HCT116 (cell line): Measurements from ENCODE around the gene EIF4G2. TPM values are rescaled to one million over a fixed set of nuclear protein-coding genes. Genes with fewer than 3 reads are reported as not detected.

Source experiments
- ATAC-seq: fragments of 200-7000 bp; cut with Tn5 transposase; 2 replicates; pipeline ENCODE4 v1.9.1; 2020; ENCODE audit warnings: mild to moderate bottlenecking, moderate library complexity
- BruUV-seq: library from RNA; stranded (reverse); fragments of 400-500 nt; replicated peaks from 2 replicates; lab custom pipeline; 2021; lab: Mats Ljungman, UMichigan
- CTCF ChIA-PET: fragments of 300-600 bp; sonication (Branson Sonifier 250); formaldehyde crosslinking; loops from one replicate; lab custom pipeline; 2021; ENCODE audit warnings: antibody characterized with exemption; lab: Charles Lee
- POLR2A ChIA-PET: fragments of 300-600, 350-600 bp; sonication (Branson Sonifier 250); formaldehyde crosslinking; loops from one replicate; lab custom pipeline; 2021; ENCODE audit warnings: antibody characterized with exemption; lab: Charles Lee
- RAD21 ChIA-PET, 2 experiments: fragments of 300-600 bp; sonication (Branson Sonifier 250); formaldehyde crosslinking; loops; one replicate each; lab custom pipeline; 2023; ENCODE audit warnings: low total read pairs in 2 of 2; ENCODE audit not compliant: uncharacterized antibody in 2 of 2, unreplicated experiment in 2 of 2, low non-redundant PET in 1 of 2; lab: Charles Lee
- DNase-seq: peaks from one replicate; pipeline ENCODE4 v3.0.0-alpha.2; 2010; ENCODE audit warnings: low read depth, low spot score
- H2AFZ ChIP-seq: fragments of 200-600 bp; shearing (Covaris generic), sonication (generic); 2 replicates; pipeline ENCODE4 v1.6.1; 2017; ENCODE audit warnings: low read depth, mixed run types, mixed read lengths, antibody characterized with exemption, low read length; ENCODE audit not compliant: poor library complexity, severe bottlenecking
- H3K27ac ChIP-seq: 2 replicates; pipeline ENCODE4 v1.5.1; 2012; ENCODE audit warnings: low read depth, low read length
- H3K27me3 ChIP-seq: fragments of 200-600 bp; sonication (generic); 2 replicates; pipeline ENCODE4 v1.6.1; 2016; ENCODE audit warnings: mixed run types, low read length, mixed read lengths; ENCODE audit not compliant: insufficient read depth
- H3K36me3 ChIP-seq, 2 experiments: fragments of 200-500 bp in 1 of 2; fragments of 200-600 bp in 1 of 2; sonication (Bioruptor generic) in 1 of 2; sonication (generic) in 1 of 2; 2 replicates each; pipeline versions ENCODE4 v1.5.1 to v1.6.1; 2014 to 2016; ENCODE audit warnings: low read length in 2 of 2, inconsistent platforms in 1 of 2, mixed read lengths in 1 of 2, mixed run types in 1 of 2; ENCODE audit not compliant: insufficient read depth in 2 of 2, control insufficient read depth in 1 of 2
- H3K4me1 ChIP-seq, 2 experiments: fragments of 200-600 bp in 1 of 2; sonication (generic) in 1 of 2; 2 replicates each; pipeline versions ENCODE4 v1.5.1 to v1.6.1; 2012 to 2017; ENCODE audit warnings: low read length in 2 of 2, inconsistent platforms in 1 of 2, mild to moderate bottlenecking in 1 of 2, mixed read lengths in 1 of 2, mixed run types in 1 of 2, moderate library complexity in 1 of 2; ENCODE audit not compliant: insufficient read depth in 2 of 2, control insufficient read depth in 1 of 2
- H3K4me2 ChIP-seq: fragments of 200-600 bp; sonication (generic); 2 replicates; pipeline ENCODE4 v1.6.1; 2017; ENCODE audit warnings: mixed run types, low read length, mixed read lengths
- H3K4me3 ChIP-seq, 2 experiments: fragments of 200-600 bp in 1 of 2; sonication (generic) in 1 of 2; replicated peaks in 1 of 2; 2 replicates each; pipeline ENCODE4 v1.5.1; 2011 to 2016; ENCODE audit warnings: low read length in 2 of 2, control low read depth in 1 of 2, low read depth in 1 of 2, mild to moderate bottlenecking in 1 of 2, mixed read lengths in 1 of 2, mixed run types in 1 of 2
- H3K79me2 ChIP-seq: fragments of 200-600 bp; sonication (generic); 2 replicates; pipeline ENCODE4 v1.6.1; 2017; ENCODE audit warnings: mild to moderate bottlenecking, mixed run types, low read length, moderate library complexity, mixed read lengths; ENCODE audit not compliant: insufficient read depth
- H3K9ac ChIP-seq: fragments of 200-600 bp; sonication (generic); 2 replicates; pipeline ENCODE4 v1.6.1; 2016; ENCODE audit warnings: low read length, mixed read lengths
- H3K9me2 ChIP-seq: fragments of 200-600 bp; sonication (generic), shearing (Covaris generic); 2 replicates; pipeline ENCODE4 v1.6.1; 2017; ENCODE audit warnings: mixed run types, mild to moderate bottlenecking, moderate library complexity; ENCODE audit not compliant: insufficient read depth
- H3K9me3 ChIP-seq, 2 experiments: fragments of 200-500 bp in 1 of 2; fragments of 200-600 bp in 1 of 2; sonication (Bioruptor generic) in 1 of 2; sonication (generic) in 1 of 2; 2 replicates each; pipeline ENCODE4 v1.6.1; 2014 to 2017; ENCODE audit warnings: low read length in 2 of 2, mixed read lengths in 2 of 2, inconsistent platforms in 1 of 2, low read depth in 1 of 2, mild to moderate bottlenecking in 1 of 2, mixed run types in 1 of 2, moderate library complexity in 1 of 2; ENCODE audit not compliant: control insufficient read depth in 1 of 2, insufficient read depth in 1 of 2
- H4K20me1 ChIP-seq: fragments of 200-600 bp; sonication (generic), shearing (Covaris generic); 2 replicates; pipeline ENCODE4 v1.6.1; 2017; ENCODE audit warnings: mixed run types, mild to moderate bottlenecking, moderate library complexity; ENCODE audit not compliant: insufficient read depth
- ATF3 ChIP-seq: IDR thresholded peaks from 2 replicates; pipeline ENCODE4 v1.6.1; 2012
- CBX3 ChIP-seq: IDR thresholded peaks from 2 replicates; pipeline ENCODE4 v1.6.1; 2012; ENCODE audit warnings: low read depth
- CEBPB ChIP-seq: IDR thresholded peaks from 2 replicates; pipeline ENCODE4 v1.6.1; 2012; ENCODE audit warnings: low read depth
- CTCF ChIP-seq, 3 experiments: fragments of 200-600 bp in 1 of 3; sonication (generic) in 1 of 3; IDR thresholded peaks in 2 of 3; conservative IDR thresholded peaks in 1 of 3; 2 replicates each; pipeline ENCODE4 v1.5.1; 2012 to 2017; ENCODE audit warnings: low read depth in 2 of 3, low read length in 2 of 3, antibody characterized with exemption in 1 of 3, borderline replicate concordance in 1 of 3, control low read depth in 1 of 3, mild to moderate bottlenecking in 1 of 3, mixed read lengths in 1 of 3, mixed run types in 1 of 3, moderate library complexity in 1 of 3; ENCODE audit not compliant: insufficient read depth in 1 of 3
- EGR1 ChIP-seq: IDR thresholded peaks from 2 replicates; pipeline ENCODE4 v1.6.1; 2012; ENCODE audit warnings: low read depth
- FOSL1 ChIP-seq: IDR thresholded peaks from 2 replicates; pipeline ENCODE4 v1.6.1; 2012; ENCODE audit warnings: low read depth
- JUND ChIP-seq: IDR thresholded peaks from 2 replicates; pipeline ENCODE4 v1.6.1; 2012
- MAX ChIP-seq: IDR thresholded peaks from 2 replicates; pipeline ENCODE4 v1.6.1; 2012
- POLR2A ChIP-seq: IDR thresholded peaks from 2 replicates; pipeline ENCODE4 v1.7.0; 2011; ENCODE audit warnings: borderline replicate concordance; ENCODE audit not compliant: insufficient read depth, insufficient read length; ENCODE audit errors: extremely low read depth
- POLR2AphosphoS5 ChIP-seq: IDR thresholded peaks from 2 replicates; pipeline ENCODE4 v1.6.1; 2011; ENCODE audit warnings: mild to moderate bottlenecking, low read depth, low read length, moderate library complexity
- RAD21 ChIP-seq: IDR thresholded peaks from 2 replicates; pipeline ENCODE4 v1.6.1; 2012; ENCODE audit warnings: low read depth, mild to moderate bottlenecking
- SIN3A ChIP-seq: IDR thresholded peaks from 2 replicates; pipeline ENCODE4 v1.6.1; 2012; ENCODE audit warnings: low read depth
- SRF ChIP-seq: IDR thresholded peaks from 2 replicates; pipeline ENCODE4 v1.6.1; 2012; ENCODE audit warnings: low read depth
- TCF7L2 ChIP-seq: IDR thresholded peaks from 2 replicates; pipeline ENCODE4 v1.7.0; 2011; ENCODE audit warnings: borderline replicate concordance, inconsistent platforms; ENCODE audit not compliant: insufficient read depth, insufficient read length; ENCODE audit errors: extremely low read depth
- ZFX ChIP-seq: fragments of 450-650 bp; IDR thresholded peaks from 2 replicates; pipeline ENCODE4 v1.6.1; 2017
- ZNF274 ChIP-seq: fragments of 200-500 bp; sonication (Bioruptor generic); IDR thresholded peaks from 2 replicates; pipeline ENCODE4 v1.6.1; 2014; ENCODE audit warnings: mild to moderate bottlenecking, low read depth, low read length, inconsistent platforms
- intact Hi-C: fragments of 100-400 bp; cut with micrococcal nuclease; formaldehyde crosslinking; loops from 2 replicates; pipeline ENCODE4 v1.10.0; 2022
- total RNA-seq: library from RNA; stranded (reverse); gene quantifications from one replicate; pipeline ENCODE4 v1.2.1, GENCODE V29; 2021; ENCODE audit not compliant: unreplicated experiment
- TF ChIP-seq, protein P1 (sequence below): IDR thresholded peaks from 2 replicates; pipeline ENCODE4 v1.6.1; 2012; ENCODE audit warnings: low read depth
- TF ChIP-seq, protein P2 (sequence below): IDR thresholded peaks from 2 replicates; pipeline ENCODE4 v1.6.1; 2011; ENCODE audit warnings: mild to moderate bottlenecking, low read length, moderate library complexity; ENCODE audit not compliant: insufficient replicate concordance; ENCODE audit errors: extremely low read depth

The EIF4G2 gene
- total RNA-seq, 1 experiment from 2014 or later = 888 TPM

GRCh38 chr11:10856689-10857458 is 48.1 kb upstream of the EIF4G2 start:
- RAD21 ChIA-PET = interaction anchor here in 1 of 2 experiments (1.4 kb wide), 1 partner anchor 43 kb away, joined by 6 read pairs; no protein-coding TSS in a partner anchor
- H3K79me2 ChIP-seq = peaks cover 61% of the 10 kb centered on the region
- H3K4me2 ChIP-seq = peak overlapping the region; percentile 88
- CTCF ChIA-PET = interaction anchor here (1.6 kb wide), 1 partner anchor 171 kb away, joined by 3 read pairs; no protein-coding TSS in a partner anchor
- ATAC-seq = no peak
- no peaks in the 10 kb centered on the region for H3K9me3 ChIP-seq
- H3K9me2 ChIP-seq = no peaks in the 10 kb centered on the region
- intact Hi-C loops = loop anchor here (5.0 kb wide), 1 partner anchor 75 kb away; no protein-coding TSS in a partner anchor
- POLR2A ChIA-PET = interaction anchor here (1.3 to 2.7 kb wide), 4 partner anchors 8 to 58 kb away, joined by 3 to 22 read pairs (median 8); partner anchors contain the start of gene EIF4G2
- peak overlapping the region; percentile 86 for H3K9ac ChIP-seq
- no peak for DNase-seq
- H3K36me3 ChIP-seq = peaks cover 22 to 34% of the 10 kb centered on the region in 2 experiments
- no peaks in the 10 kb centered on the region for H4K20me1 ChIP-seq
- TF ChIP-seq JUND (no peak), SIN3A (no peak), ATF3 (no peak), FOSL1 (no peak), ZNF274 (no peak), CEBPB (no peak), EGR1 (no peak), POLR2AphosphoS5 (no peak), SRF (no peak), CTCF (IDR thresholded peaks at IDR 0.05 in 2 of 3, conservative IDR thresholded peaks at IDR 0.05 in 1 of 3; ENCODE audit: borderline replicate concordance in 1 of 3, insufficient read depth in 1 of 3, low read depth in 2 of 3, low read length in 2 of 3) (no peak), TCF7L2 (no peak), ZFX (no peak), CBX3 (no peak), RAD21 (no peak), MAX (no peak), POLR2A (no peak)
- TF ChIP-seq, protein P1, sequence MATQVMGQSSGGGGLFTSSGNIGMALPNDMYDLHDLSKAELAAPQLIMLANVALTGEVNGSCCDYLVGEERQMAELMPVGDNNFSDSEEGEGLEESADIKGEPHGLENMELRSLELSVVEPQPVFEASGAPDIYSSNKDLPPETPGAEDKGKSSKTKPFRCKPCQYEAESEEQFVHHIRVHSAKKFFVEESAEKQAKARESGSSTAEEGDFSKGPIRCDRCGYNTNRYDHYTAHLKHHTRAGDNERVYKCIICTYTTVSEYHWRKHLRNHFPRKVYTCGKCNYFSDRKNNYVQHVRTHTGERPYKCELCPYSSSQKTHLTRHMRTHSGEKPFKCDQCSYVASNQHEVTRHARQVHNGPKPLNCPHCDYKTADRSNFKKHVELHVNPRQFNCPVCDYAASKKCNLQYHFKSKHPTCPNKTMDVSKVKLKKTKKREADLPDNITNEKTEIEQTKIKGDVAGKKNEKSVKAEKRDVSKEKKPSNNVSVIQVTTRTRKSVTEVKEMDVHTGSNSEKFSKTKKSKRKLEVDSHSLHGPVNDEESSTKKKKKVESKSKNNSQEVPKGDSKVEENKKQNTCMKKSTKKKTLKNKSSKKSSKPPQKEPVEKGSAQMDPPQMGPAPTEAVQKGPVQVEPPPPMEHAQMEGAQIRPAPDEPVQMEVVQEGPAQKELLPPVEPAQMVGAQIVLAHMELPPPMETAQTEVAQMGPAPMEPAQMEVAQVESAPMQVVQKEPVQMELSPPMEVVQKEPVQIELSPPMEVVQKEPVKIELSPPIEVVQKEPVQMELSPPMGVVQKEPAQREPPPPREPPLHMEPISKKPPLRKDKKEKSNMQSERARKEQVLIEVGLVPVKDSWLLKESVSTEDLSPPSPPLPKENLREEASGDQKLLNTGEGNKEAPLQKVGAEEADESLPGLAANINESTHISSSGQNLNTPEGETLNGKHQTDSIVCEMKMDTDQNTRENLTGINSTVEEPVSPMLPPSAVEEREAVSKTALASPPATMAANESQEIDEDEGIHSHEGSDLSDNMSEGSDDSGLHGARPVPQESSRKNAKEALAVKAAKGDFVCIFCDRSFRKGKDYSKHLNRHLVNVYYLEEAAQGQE = no peak
- TF ChIP-seq, protein P2, sequence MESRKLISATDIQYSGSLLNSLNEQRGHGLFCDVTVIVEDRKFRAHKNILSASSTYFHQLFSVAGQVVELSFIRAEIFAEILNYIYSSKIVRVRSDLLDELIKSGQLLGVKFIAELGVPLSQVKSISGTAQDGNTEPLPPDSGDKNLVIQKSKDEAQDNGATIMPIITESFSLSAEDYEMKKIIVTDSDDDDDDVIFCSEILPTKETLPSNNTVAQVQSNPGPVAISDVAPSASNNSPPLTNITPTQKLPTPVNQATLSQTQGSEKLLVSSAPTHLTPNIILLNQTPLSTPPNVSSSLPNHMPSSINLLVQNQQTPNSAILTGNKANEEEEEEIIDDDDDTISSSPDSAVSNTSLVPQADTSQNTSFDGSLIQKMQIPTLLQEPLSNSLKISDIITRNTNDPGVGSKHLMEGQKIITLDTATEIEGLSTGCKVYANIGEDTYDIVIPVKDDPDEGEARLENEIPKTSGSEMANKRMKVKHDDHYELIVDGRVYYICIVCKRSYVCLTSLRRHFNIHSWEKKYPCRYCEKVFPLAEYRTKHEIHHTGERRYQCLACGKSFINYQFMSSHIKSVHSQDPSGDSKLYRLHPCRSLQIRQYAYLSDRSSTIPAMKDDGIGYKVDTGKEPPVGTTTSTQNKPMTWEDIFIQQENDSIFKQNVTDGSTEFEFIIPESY = no peak
- TSS peak; percentile 43 for BruUV-seq
- H3K27ac ChIP-seq = peak overlapping the region; percentile 91
- peaks cover 0 to 21% of the 10 kb centered on the region in 2 experiments; a peak in 2 of 4 replicates for H3K4me1 ChIP-seq
- no peaks in the 10 kb centered on the region for H3K27me3 ChIP-seq
- peak overlapping the region; percentile 86 to 91 for H3K4me3 ChIP-seq
- peak overlapping the region; percentile 8 for H2AFZ ChIP-seq
